Hepatocyte (in vitro differentiated cells): ENCODE measurements around the gene TOX2.

Experiments
- EZH2 ChIP-seq: fragments of 200-600 bp; sonication (generic); IDR thresholded peaks from 2 replicates; pipeline ENCODE4 v1.6.1; 2016; ENCODE audit warnings: antibody characterized with exemption, mild to moderate bottlenecking, borderline replicate concordance
- TF ChIP-seq, protein P1 (sequence below): fragments of 200-600 bp; sonication (generic); IDR thresholded peaks from 2 replicates; pipeline ENCODE4 v1.5.1; 2016; ENCODE audit warnings: antibody characterized with exemption, mild to moderate bottlenecking; ENCODE audit not compliant: poor library complexity

GRCh38 chr20:44009679-44009992, 95.0 kb downstream of the TOX2 start:
- TF ChIP-seq, protein P1, sequence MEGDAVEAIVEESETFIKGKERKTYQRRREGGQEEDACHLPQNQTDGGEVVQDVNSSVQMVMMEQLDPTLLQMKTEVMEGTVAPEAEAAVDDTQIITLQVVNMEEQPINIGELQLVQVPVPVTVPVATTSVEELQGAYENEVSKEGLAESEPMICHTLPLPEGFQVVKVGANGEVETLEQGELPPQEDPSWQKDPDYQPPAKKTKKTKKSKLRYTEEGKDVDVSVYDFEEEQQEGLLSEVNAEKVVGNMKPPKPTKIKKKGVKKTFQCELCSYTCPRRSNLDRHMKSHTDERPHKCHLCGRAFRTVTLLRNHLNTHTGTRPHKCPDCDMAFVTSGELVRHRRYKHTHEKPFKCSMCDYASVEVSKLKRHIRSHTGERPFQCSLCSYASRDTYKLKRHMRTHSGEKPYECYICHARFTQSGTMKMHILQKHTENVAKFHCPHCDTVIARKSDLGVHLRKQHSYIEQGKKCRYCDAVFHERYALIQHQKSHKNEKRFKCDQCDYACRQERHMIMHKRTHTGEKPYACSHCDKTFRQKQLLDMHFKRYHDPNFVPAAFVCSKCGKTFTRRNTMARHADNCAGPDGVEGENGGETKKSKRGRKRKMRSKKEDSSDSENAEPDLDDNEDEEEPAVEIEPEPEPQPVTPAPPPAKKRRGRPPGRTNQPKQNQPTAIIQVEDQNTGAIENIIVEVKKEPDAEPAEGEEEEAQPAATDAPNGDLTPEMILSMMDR: no peak
- TF ChIP-seq EZH2: no peak
